ENCODE measurements around the gene FCMR.

DNA sequence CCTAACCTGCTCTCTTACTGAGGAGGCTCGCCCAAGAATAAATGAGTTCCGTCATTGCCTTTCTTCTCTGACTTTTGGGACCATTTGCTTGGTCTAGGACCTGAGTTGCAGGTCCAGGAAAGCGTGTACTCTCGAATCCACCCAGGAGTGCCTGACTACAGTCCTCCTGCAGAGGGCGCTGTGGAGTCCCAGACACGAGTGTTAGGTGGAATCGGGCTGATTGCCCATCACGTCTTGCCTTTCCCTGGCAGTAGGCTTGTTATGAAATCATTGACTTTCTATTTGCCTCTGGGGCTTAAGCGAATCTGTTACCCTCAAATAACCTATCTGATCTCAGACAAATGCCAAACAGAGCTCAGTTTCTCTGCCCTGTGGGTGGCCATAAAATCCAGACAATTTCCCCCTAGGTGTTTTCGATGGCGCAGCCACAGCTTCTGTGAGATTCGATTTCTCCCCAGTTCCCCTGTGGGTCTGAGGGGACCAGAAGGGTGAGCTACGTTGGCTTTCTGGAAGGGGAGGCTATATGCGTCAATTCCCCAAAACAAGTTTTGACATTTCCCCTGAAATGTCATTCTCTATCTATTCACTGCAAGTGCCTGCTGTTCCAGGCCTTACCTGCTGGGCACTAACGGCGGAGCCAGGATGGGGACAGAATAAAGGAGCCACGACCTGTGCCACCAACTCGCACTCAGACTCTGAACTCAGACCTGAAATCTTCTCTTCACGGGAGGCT is 56.6 kb downstream of the FCMR start, which contains the start of gene IL20:
- TF ChIP-seq, protein P1, sequence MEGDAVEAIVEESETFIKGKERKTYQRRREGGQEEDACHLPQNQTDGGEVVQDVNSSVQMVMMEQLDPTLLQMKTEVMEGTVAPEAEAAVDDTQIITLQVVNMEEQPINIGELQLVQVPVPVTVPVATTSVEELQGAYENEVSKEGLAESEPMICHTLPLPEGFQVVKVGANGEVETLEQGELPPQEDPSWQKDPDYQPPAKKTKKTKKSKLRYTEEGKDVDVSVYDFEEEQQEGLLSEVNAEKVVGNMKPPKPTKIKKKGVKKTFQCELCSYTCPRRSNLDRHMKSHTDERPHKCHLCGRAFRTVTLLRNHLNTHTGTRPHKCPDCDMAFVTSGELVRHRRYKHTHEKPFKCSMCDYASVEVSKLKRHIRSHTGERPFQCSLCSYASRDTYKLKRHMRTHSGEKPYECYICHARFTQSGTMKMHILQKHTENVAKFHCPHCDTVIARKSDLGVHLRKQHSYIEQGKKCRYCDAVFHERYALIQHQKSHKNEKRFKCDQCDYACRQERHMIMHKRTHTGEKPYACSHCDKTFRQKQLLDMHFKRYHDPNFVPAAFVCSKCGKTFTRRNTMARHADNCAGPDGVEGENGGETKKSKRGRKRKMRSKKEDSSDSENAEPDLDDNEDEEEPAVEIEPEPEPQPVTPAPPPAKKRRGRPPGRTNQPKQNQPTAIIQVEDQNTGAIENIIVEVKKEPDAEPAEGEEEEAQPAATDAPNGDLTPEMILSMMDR (IDR thresholded peaks at IDR 0.05 in 8 of 11, conservative IDR thresholded peaks at IDR 0.05 in 3 of 11): peak; percentile 46 to 89 (median 83)
- TF ChIP-seq POLR2A (IDR thresholded peaks at IDR 0.05) (no peak), POLR2AphosphoS5 (IDR thresholded peaks at IDR 0.05) (peak in 1 of 3 donors; percentile 56)
